IMR-90 (cell line): ENCODE measurements around the gene SDS. TPM values are rescaled to one million over a fixed set of nuclear protein-coding genes. Genes with fewer than 3 reads are reported as not detected.

Experiments used
- ATAC-seq: fragments of 200-7000 bp; cut with Tn5 transposase; 2 replicates; pipeline ENCODE4 v1.9.1; 2020; ENCODE audit warnings: low read depth, mild to moderate bottlenecking, moderate library complexity
- BruUV-seq: library from RNA; stranded (reverse); fragments of 400-500 nt; replicated peaks from 2 replicates; lab custom pipeline; 2021; lab: Mats Ljungman, UMichigan
- CTCF ChIA-PET: fragments of 300-600 bp; formaldehyde crosslinking; extraction: SDS; loops from one replicate; lab custom pipeline; 2021; ENCODE audit warnings: antibody characterized with exemption; lab: Yijun Ruan, JAX
- POLR2A ChIA-PET: fragments of 300-600 bp; sonication (Branson Sonifier 250); formaldehyde crosslinking; loops from one replicate; lab custom pipeline; 2022; ENCODE audit warnings: antibody characterized with exemption; ENCODE audit not compliant: unreplicated experiment; lab: Charles Lee
- DNase-seq: peaks from one replicate; pipeline ENCODE4 v3.0.0; 2013
- H2AFZ ChIP-seq: replicated peaks from 2 replicates; pipeline ENCODE3; 2013; ENCODE audit warnings: low read length, mild to moderate bottlenecking; ENCODE audit not compliant: poor library complexity
- H2AK5ac ChIP-seq: 2 replicates; pipeline ENCODE4 v1.6.1; 2013; ENCODE audit warnings: low read depth, low read length, inconsistent platforms
- H2AK9ac ChIP-seq: replicated peaks from 2 replicates; pipeline ENCODE3; 2013; ENCODE audit warnings: mild to moderate bottlenecking, low read depth, low read length, moderate library complexity; ENCODE audit not compliant: poor library complexity
- H2BK120ac ChIP-seq: 2 replicates; pipeline ENCODE4 v1.6.1; 2013; ENCODE audit warnings: low read depth, low read length, inconsistent platforms
- H2BK15ac ChIP-seq: 3 replicates; pipeline ENCODE4 v1.6.1; 2013; ENCODE audit warnings: low read depth, low read length, inconsistent platforms
- H2BK20ac ChIP-seq: 2 replicates; pipeline ENCODE4 v1.6.1; 2013; ENCODE audit warnings: low read depth, mild to moderate bottlenecking, inconsistent platforms, low read length, moderate library complexity
- H2BK5ac ChIP-seq: 2 replicates; pipeline ENCODE4 v1.6.1; 2013; ENCODE audit warnings: mild to moderate bottlenecking, low read depth, low read length, inconsistent platforms; ENCODE audit not compliant: poor library complexity, severe bottlenecking
- H3K14ac ChIP-seq: replicated peaks from 2 replicates; pipeline ENCODE4 v1.6.1; 2013; ENCODE audit warnings: low read depth, low read length, inconsistent platforms
- H3K18ac ChIP-seq: 2 replicates; pipeline ENCODE4 v1.6.1; 2013; ENCODE audit warnings: low read depth, low read length, control low read depth
- H3K23ac ChIP-seq: 2 replicates; pipeline ENCODE4 v1.6.1; 2013; ENCODE audit warnings: low read depth, low read length, inconsistent platforms
- H3K27ac ChIP-seq: 2 replicates; pipeline ENCODE4 v1.5.1; 2013; ENCODE audit warnings: mild to moderate bottlenecking, control low read depth, low read length; ENCODE audit not compliant: insufficient read depth
- H3K27me3 ChIP-seq: 2 replicates; pipeline ENCODE4 v1.6.1; 2013; ENCODE audit warnings: low read length; ENCODE audit not compliant: control insufficient read depth, insufficient read depth
- H3K36me3 ChIP-seq: 2 replicates; pipeline ENCODE4 v1.6.1; 2013; ENCODE audit warnings: low read length, mixed read lengths; ENCODE audit not compliant: control insufficient read depth, insufficient read depth
- H3K4ac ChIP-seq: 2 replicates; pipeline ENCODE4 v1.6.1; 2013; ENCODE audit warnings: low read depth, low read length, inconsistent platforms
- H3K4me1 ChIP-seq: 2 replicates; pipeline ENCODE4 v1.6.1; 2013; ENCODE audit warnings: low read length, mixed read lengths; ENCODE audit not compliant: control insufficient read depth, insufficient read depth
- H3K4me2 ChIP-seq: 2 replicates; pipeline ENCODE4 v1.6.1; 2013; ENCODE audit warnings: low read depth, mild to moderate bottlenecking, control low read depth, low read length, moderate library complexity
- H3K4me3 ChIP-seq: 2 replicates; pipeline ENCODE4 v1.5.1; 2013; ENCODE audit warnings: low read depth, mild to moderate bottlenecking, control low read depth, low read length, moderate library complexity; ENCODE audit not compliant: insufficient read depth
- H3K56ac ChIP-seq: 2 replicates; pipeline ENCODE4 v1.6.1; 2013; ENCODE audit warnings: low read length, inconsistent platforms; ENCODE audit not compliant: insufficient read depth; ENCODE audit errors: extremely low read depth
- H3K79me1 ChIP-seq, 2 experiments: 2 replicates each; pipeline ENCODE4 v1.6.1; 2013; ENCODE audit warnings: low read length in 2 of 2, inconsistent platforms in 1 of 2, low read depth in 1 of 2
- H3K9ac ChIP-seq: 2 replicates; pipeline ENCODE4 v1.6.1; 2013; ENCODE audit warnings: low read depth, low read length, control low read depth
- H3K9me1 ChIP-seq: 2 replicates; pipeline ENCODE4 v1.6.1; 2013; ENCODE audit warnings: low read length, inconsistent platforms; ENCODE audit not compliant: insufficient read depth
- H3K9me3 ChIP-seq: 2 replicates; pipeline ENCODE4 v1.6.1; 2013; ENCODE audit warnings: low read length; ENCODE audit not compliant: control insufficient read depth, insufficient read depth
- H4K20me1 ChIP-seq: 2 replicates; pipeline ENCODE4 v1.6.1; 2013; ENCODE audit warnings: low read length, inconsistent platforms; ENCODE audit not compliant: insufficient read depth
- H4K5ac ChIP-seq: 2 replicates; pipeline ENCODE4 v1.6.1; 2013; ENCODE audit warnings: mild to moderate bottlenecking, low read depth, low read length, control low read depth
- H4K8ac ChIP-seq, 2 experiments: 2 replicates each; pipeline ENCODE4 v1.6.1; 2013; ENCODE audit warnings: low read depth in 2 of 2, low read length in 2 of 2, control low read depth in 1 of 2, inconsistent platforms in 1 of 2
- H4K91ac ChIP-seq: 2 replicates; pipeline ENCODE4 v1.6.1; 2013; ENCODE audit warnings: low read depth, low read length, inconsistent platforms; ENCODE audit not compliant: insufficient read depth
- BHLHE40 ChIP-seq: fragments of 150-350 bp; IDR thresholded peaks from 2 replicates; pipeline ENCODE4 v1.6.1; 2016; ENCODE audit warnings: mild to moderate bottlenecking, low read depth, low read length
- CEBPB ChIP-seq: IDR thresholded peaks from 2 replicates; pipeline ENCODE4 v1.6.1; 2012; ENCODE audit warnings: low read depth, low read length, improper control_type of control experiment
- CHD1 ChIP-seq: IDR thresholded peaks from 2 replicates; pipeline ENCODE4 v1.6.1; 2012; ENCODE audit warnings: low read depth, low read length, improper control_type of control experiment
- MAFK ChIP-seq: IDR thresholded peaks from 2 replicates; pipeline ENCODE4 v1.6.1; 2012; ENCODE audit warnings: low read depth, low read length, improper control_type of control experiment
- MAZ ChIP-seq: IDR thresholded peaks from 2 replicates; pipeline ENCODE4 v1.6.1; 2012; ENCODE audit warnings: low read depth, mild to moderate bottlenecking, low read length, improper control_type of control experiment, moderate library complexity, borderline replicate concordance
- MXI1 ChIP-seq: IDR thresholded peaks from 2 replicates; pipeline ENCODE4 v1.6.1; 2012; ENCODE audit warnings: low read depth, mild to moderate bottlenecking, low read length, moderate library complexity, borderline replicate concordance
- RAD21 ChIP-seq: IDR thresholded peaks from 2 replicates; pipeline ENCODE4 v1.6.1; 2012; ENCODE audit warnings: low read length, improper control_type of control experiment
- RCOR1 ChIP-seq: IDR thresholded peaks from 2 replicates; pipeline ENCODE4 v1.6.1; 2012; ENCODE audit warnings: mild to moderate bottlenecking, low read length, improper control_type of control experiment; ENCODE audit not compliant: insufficient replicate concordance
- RFX5 ChIP-seq: IDR thresholded peaks from 2 replicates; pipeline ENCODE4 v1.8.0; 2012; ENCODE audit warnings: low read depth, mild to moderate bottlenecking, low read length, moderate library complexity
- SMC3 ChIP-seq: fragments of 150-350 bp; IDR thresholded peaks from 2 replicates; pipeline ENCODE4 v1.6.1; 2016; ENCODE audit warnings: low read depth, mild to moderate bottlenecking, antibody characterized with exemption, low read length, moderate library complexity
- dilution Hi-C: fragments of 300-500 bp; cut with HindIII; formaldehyde crosslinking; loops from one replicate; pipeline ENCODE4 v1.14.3; 2018; ENCODE audit warnings: low sequenced_read_pairs; ENCODE audit not compliant: unreplicated experiment
- in situ Hi-C: fragments of 300-500 bp; cut with MboI; formaldehyde crosslinking; loops from 3 replicates; pipeline ENCODE4 v1.14.3; 2019; ENCODE audit warnings: low sequenced_read_pairs, inconsistent platforms, mixed read lengths
- intact Hi-C: fragments of 100-400 bp; cut with micrococcal nuclease; formaldehyde crosslinking; loops from 2 replicates; pipeline ENCODE4 v1.10.0; 2022
- polyA plus RNA-seq, 3 experiments: library from polyadenylated mRNA; depleted of rRNA; stranded (reverse); fragments of >200 nt; gene quantifications; 2 replicates each; pipeline ENCODE4 v1.2.3, GENCODE V29; 2012; ENCODE audit warnings: low replicate concordance in 1 of 3
- total RNA-seq: library from RNA; depleted of rRNA; stranded (reverse); fragments of >200 nt; gene quantifications from 2 replicates; pipeline ENCODE4 v1.2.3, GENCODE V29; 2012
- TF ChIP-seq, protein P1 (sequence below): fragments of 150-350 bp; IDR thresholded peaks from 2 replicates; pipeline ENCODE4 v1.6.1; 2017; ENCODE audit warnings: mild to moderate bottlenecking, antibody characterized with exemption, low read length, low read depth
- TF ChIP-seq, protein P2 (sequence below): conservative IDR thresholded peaks from 2 replicates; pipeline ENCODE4 v1.5.1; 2012; ENCODE audit warnings: mild to moderate bottlenecking, low read depth, low read length, improper control_type of control experiment

The SDS gene
- total and polyA plus RNA-seq, 2 of the 4 experiments (the other 2 are of a cell fraction): not detected

DNA sequence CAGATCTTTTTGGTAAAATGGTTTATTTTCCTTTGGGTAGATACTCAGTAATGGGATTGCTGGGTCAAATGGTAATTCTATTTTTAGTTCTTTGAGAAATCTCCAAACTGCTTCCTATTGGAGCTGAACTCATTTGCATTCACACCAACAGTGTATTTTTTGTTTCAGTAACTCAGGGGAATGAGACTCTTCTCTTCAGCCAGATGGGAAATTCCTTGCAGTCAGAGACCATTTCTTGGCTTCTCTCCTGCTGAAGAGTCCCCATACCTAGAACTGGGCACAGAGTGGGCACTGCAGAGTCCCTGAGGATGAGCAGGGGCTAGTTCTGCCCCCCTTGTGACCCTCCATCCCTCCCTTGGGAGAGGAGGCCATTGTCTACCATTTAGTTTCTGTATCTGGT is 29.3 kb upstream of the SDS start:
- no peak overlapping the region for H2BK120ac ChIP-seq
- TF ChIP-seq RAD21 (no peak), CEBPB (no peak), MXI1 (no peak), CHD1 (no peak), MAZ (no peak), BHLHE40 (no peak), RCOR1 (no peak), RFX5 (no peak), MAFK (no peak), SMC3 (no peak)
- TF ChIP-seq, protein P1, sequence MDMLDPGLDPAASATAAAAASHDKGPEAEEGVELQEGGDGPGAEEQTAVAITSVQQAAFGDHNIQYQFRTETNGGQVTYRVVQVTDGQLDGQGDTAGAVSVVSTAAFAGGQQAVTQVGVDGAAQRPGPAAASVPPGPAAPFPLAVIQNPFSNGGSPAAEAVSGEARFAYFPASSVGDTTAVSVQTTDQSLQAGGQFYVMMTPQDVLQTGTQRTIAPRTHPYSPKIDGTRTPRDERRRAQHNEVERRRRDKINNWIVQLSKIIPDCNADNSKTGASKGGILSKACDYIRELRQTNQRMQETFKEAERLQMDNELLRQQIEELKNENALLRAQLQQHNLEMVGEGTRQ: no peak
- TF ChIP-seq, protein P2, sequence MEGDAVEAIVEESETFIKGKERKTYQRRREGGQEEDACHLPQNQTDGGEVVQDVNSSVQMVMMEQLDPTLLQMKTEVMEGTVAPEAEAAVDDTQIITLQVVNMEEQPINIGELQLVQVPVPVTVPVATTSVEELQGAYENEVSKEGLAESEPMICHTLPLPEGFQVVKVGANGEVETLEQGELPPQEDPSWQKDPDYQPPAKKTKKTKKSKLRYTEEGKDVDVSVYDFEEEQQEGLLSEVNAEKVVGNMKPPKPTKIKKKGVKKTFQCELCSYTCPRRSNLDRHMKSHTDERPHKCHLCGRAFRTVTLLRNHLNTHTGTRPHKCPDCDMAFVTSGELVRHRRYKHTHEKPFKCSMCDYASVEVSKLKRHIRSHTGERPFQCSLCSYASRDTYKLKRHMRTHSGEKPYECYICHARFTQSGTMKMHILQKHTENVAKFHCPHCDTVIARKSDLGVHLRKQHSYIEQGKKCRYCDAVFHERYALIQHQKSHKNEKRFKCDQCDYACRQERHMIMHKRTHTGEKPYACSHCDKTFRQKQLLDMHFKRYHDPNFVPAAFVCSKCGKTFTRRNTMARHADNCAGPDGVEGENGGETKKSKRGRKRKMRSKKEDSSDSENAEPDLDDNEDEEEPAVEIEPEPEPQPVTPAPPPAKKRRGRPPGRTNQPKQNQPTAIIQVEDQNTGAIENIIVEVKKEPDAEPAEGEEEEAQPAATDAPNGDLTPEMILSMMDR: no peak
- H3K56ac ChIP-seq: no peak overlapping the region
- in situ Hi-C loops (no loop called here), intact Hi-C loops (no loop called here), dilution Hi-C loops (no loop called here)
- no peaks in the 10 kb centered on the region for H3K36me3 ChIP-seq
- H3K14ac ChIP-seq: no peak overlapping the region
- H4K8ac ChIP-seq: no peak overlapping the region
- no peak overlapping the region for H3K4me2 ChIP-seq
- H3K4me1 ChIP-seq: no peaks in the 10 kb centered on the region
- no peak for ATAC-seq
- H2AK5ac ChIP-seq: no peak overlapping the region
- no peak overlapping the region for H3K4ac ChIP-seq
- no peak overlapping the region for H4K91ac ChIP-seq
- H3K4me3 ChIP-seq: no peak overlapping the region
- BruUV-seq: no TSS peak
- H2AK9ac ChIP-seq: no peak overlapping the region
- H2BK5ac ChIP-seq: no peak overlapping the region
- no peaks in the 10 kb centered on the region for H4K20me1 ChIP-seq
- H3K79me1 ChIP-seq: no peaks in the 10 kb centered on the region
- DNase-seq: no peak
- H3K9me3 ChIP-seq: peaks cover 3% of the 10 kb centered on the region; the same call in 1 of the 2 replicates
- H3K27ac ChIP-seq: no peak overlapping the region
- H2BK15ac ChIP-seq: no peak overlapping the region
- H4K5ac ChIP-seq: no peak overlapping the region
- H2BK20ac ChIP-seq: no peak overlapping the region
- no peaks in the 10 kb centered on the region for H3K27me3 ChIP-seq
- H3K18ac ChIP-seq: no peak overlapping the region
- no peak overlapping the region for H3K23ac ChIP-seq
- POLR2A ChIA-PET: no interaction called here
- no peaks in the 10 kb centered on the region for H3K9me1 ChIP-seq
- no peak overlapping the region for H3K9ac ChIP-seq
- CTCF ChIA-PET: no interaction called here
- H2AFZ ChIP-seq: no peak overlapping the region
